ENCODE data around the gene PCNT. TPM values are rescaled to one million over a fixed set of nuclear protein-coding genes. Genes with fewer than 3 reads are reported as not detected.

The PCNT gene
- total and polyA plus RNA-seq, 2 of the 4 experiments (the other 2 are of a cell fraction), result 10.0 to 19.4 TPM

- peaks cover 9% of the 10 kb centered on the region; the same call in 1 of the 2 replicates for H4K20me1 ChIP-seq (ENCODE audit: insufficient read depth, low read length)
- no peak overlapping the region for H2BK5ac ChIP-seq (ENCODE audit: low read depth, low read length, poor library complexity, severe bottlenecking)
- H4K8ac ChIP-seq (ENCODE audit: low read depth in 2 of 2, low read length in 2 of 2), result no peak overlapping the region
- H3K4me2 ChIP-seq (ENCODE audit: low read depth, low read length), result no peak overlapping the region
- no peak overlapping the region for H2BK15ac ChIP-seq (ENCODE audit: low read depth, low read length)
- H3K18ac ChIP-seq (ENCODE audit: low read depth, low read length), result no peak overlapping the region
- BruUV-seq (replicated peaks), result no TSS peak
- no peak overlapping the region for H2AK5ac ChIP-seq (ENCODE audit: low read depth, low read length)
- H3K36me3 ChIP-seq (ENCODE audit: control insufficient read depth, insufficient read depth, low read length), result peaks cover 24% of the 10 kb centered on the region
- in situ Hi-C loops (cut with MboI; ENCODE audit: low sequenced_read_pairs), result no loop called here
- H2AK9ac ChIP-seq (replicated peaks; ENCODE audit: low read depth, low read length, poor library complexity), result no peak overlapping the region
- no peak overlapping the region for H3K56ac ChIP-seq (ENCODE audit: extremely low read depth, insufficient read depth, low read length)
- no peak overlapping the region for H3K14ac ChIP-seq (replicated peaks; ENCODE audit: low read depth, low read length)
- H2BK120ac ChIP-seq (ENCODE audit: low read depth, low read length), result no peak overlapping the region
- H2BK20ac ChIP-seq (ENCODE audit: low read depth, low read length), result no peak overlapping the region
- no peak overlapping the region for H3K4ac ChIP-seq (ENCODE audit: low read depth, low read length)
- no peak overlapping the region for H4K5ac ChIP-seq (ENCODE audit: low read depth, low read length)
- no peak overlapping the region for H3K4me3 ChIP-seq (ENCODE audit: insufficient read depth, low read depth, low read length)
- DNase-seq, result no peak
- no peak overlapping the region for H2AFZ ChIP-seq (replicated peaks; ENCODE audit: low read length, poor library complexity)
- peaks cover 25 to 43% of the 10 kb centered on the region in 2 experiments for H3K79me1 ChIP-seq (ENCODE audit: low read depth in 1 of 2, low read length in 2 of 2)
- ChIA-PET CTCF (no interaction called here), POLR2A (ENCODE audit: unreplicated experiment) (no interaction called here)
- H3K4me1 ChIP-seq (ENCODE audit: control insufficient read depth, insufficient read depth, low read length), result no peaks in the 10 kb centered on the region
- H3K9me1 ChIP-seq (ENCODE audit: insufficient read depth, low read length), result no peaks in the 10 kb centered on the region; the same call in 1 of the 2 replicates
- ATAC-seq (ENCODE audit: low read depth), result no peak
- dilution Hi-C loops (cut with HindIII; ENCODE audit: low sequenced_read_pairs, unreplicated experiment), result no loop called here
- 98% methylated on average over 24 of the region's 24 CpGs; no CpG with 5 or more reads in 1 of the 2 experiments for WGBS, 2 experiments (ENCODE audit: extremely low coverage in 2 of 2, insufficient read length in 1 of 2)
- no peak overlapping the region for H3K27ac ChIP-seq (ENCODE audit: insufficient read depth, low read length)
- H3K27me3 ChIP-seq (ENCODE audit: control insufficient read depth, insufficient read depth, low read length), result no peaks in the 10 kb centered on the region
- H3K9me3 ChIP-seq (ENCODE audit: control insufficient read depth, insufficient read depth, low read length), result no peaks in the 10 kb centered on the region; the same call in 1 of the 2 replicates
- intact Hi-C loops (cut with micrococcal nuclease), result no loop called here
- H3K23ac ChIP-seq (ENCODE audit: low read depth, low read length), result no peak overlapping the region
- no peak overlapping the region for H4K91ac ChIP-seq (ENCODE audit: insufficient read depth, low read depth, low read length)
- H3K9ac ChIP-seq (ENCODE audit: low read depth, low read length), result no peak overlapping the region
- TF ChIP-seq BHLHE40 (IDR thresholded peaks at IDR 0.05; ENCODE audit: low read depth, low read length), result no peak
- TF ChIP-seq SMC3 (IDR thresholded peaks at IDR 0.05; ENCODE audit: low read depth, low read length), result no peak
- TF ChIP-seq MXI1 (IDR thresholded peaks at IDR 0.05; ENCODE audit: borderline replicate concordance, low read depth, low read length), result no peak
- no peak for TF ChIP-seq MAZ (IDR thresholded peaks at IDR 0.05; ENCODE audit: borderline replicate concordance, low read depth, low read length)
- TF ChIP-seq RCOR1 (IDR thresholded peaks at IDR 0.05; ENCODE audit: insufficient replicate concordance, low read length), result no peak
- no peak for TF ChIP-seq ELK1 (IDR thresholded peaks at IDR 0.05; ENCODE audit: borderline replicate concordance, low read depth, low read length)
- TF ChIP-seq CEBPB (IDR thresholded peaks at IDR 0.05; ENCODE audit: low read depth, low read length), result no peak
- no peak for TF ChIP-seq USF2 (IDR thresholded peaks at IDR 0.05; ENCODE audit: low read depth, low read length)
- no peak for TF ChIP-seq CHD1 (IDR thresholded peaks at IDR 0.05; ENCODE audit: low read depth, low read length)
- no peak for TF ChIP-seq POLR2A (IDR thresholded peaks at IDR 0.05; ENCODE audit: low read depth, low read length)
- TF ChIP-seq MAFK (IDR thresholded peaks at IDR 0.05; ENCODE audit: low read depth, low read length), result no peak
- no peak for TF ChIP-seq RAD21 (IDR thresholded peaks at IDR 0.05; ENCODE audit: low read length)
- TF ChIP-seq CTCF (conservative IDR thresholded peaks at IDR 0.05; ENCODE audit: low read depth, low read length), result no peak
- no peak for TF ChIP-seq FOS (IDR thresholded peaks at IDR 0.05; ENCODE audit: low read depth, low read length)
- TF ChIP-seq RFX5 (IDR thresholded peaks at IDR 0.05; ENCODE audit: low read depth, low read length), result no peak
- no peak for TF ChIP-seq NFE2L2 (IDR thresholded peaks at IDR 0.05; ENCODE audit: low read depth, low read length)
These were observed 60.6 kb downstream of the PCNT start for GRCh38 chr21:46384556-46384955.
